HG03565 (cell line): ENCODE measurements around the gene TMEM270.
"Not testable (repeated sequence)": the region's sequence is repeated elsewhere in the genome, so short reads cannot be mapped to it uniquely, and the experiment has no call there.

Experiments used
- ATAC-seq: cut with Tn5 transposase; IDR thresholded peaks from one replicate; pipeline ENCODE4 v1.9.1; 2021; ENCODE audit warnings: mild to moderate bottlenecking, moderate library complexity; ENCODE audit not compliant: unreplicated experiment

TMEM270 gene

DNA sequence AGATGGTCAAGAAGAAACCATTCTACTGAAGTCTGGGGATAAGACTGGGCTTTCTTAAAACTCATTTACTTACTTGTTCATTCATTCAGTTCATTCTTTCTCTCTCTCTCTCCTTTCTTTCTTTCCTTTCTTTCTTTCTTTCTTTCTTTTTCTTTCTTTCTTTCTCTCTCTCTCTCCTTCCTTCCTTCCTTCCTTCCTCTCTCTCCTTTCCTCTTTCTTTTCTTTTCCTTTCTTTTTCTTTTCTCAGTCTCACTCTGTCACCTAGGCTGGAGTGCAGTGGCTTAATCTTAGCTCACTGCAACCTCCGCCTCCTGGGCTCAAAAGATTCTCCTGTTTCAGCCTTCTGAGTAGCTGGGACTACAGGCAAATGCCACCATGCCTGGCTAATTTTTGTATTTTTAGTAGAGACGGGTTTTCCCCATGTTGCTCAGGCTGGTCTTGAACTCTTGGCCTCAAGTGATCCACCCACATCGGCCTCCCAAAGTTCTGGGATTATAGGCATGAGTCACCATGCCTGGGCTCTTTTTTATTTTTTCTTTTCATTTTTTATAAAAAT, 24.0 kb downstream of the TMEM270 start:
- not testable (repeated sequence) for ATAC-seq

- ATAC-seq = no peak
These were observed 24.5 kb downstream of the TMEM270 start for GRCh38 chr7:73885433-73885974.

GRCh38 chr7:73885975-73886798, 25.2 kb downstream of the TMEM270 start:
- no peak for ATAC-seq

DNA sequence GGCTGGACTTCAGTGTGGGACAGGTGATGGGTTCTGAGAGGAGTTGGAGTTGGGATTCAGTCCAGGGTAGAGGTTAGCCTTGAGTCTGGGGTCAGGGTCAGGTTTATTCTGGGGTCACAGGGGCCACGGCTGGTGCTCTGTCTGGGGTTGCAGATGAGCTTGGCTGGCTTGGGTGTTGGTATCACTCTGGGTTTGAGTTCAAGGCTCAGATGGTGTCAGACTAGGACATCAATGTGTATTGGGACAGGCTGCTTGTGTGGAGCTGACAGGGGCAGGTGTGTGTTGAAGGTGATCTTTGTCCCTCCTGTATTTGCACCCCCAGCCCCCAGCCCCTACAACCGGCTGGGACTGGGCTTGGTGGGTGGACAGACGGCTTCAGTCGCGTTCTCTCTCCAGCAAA, 26.8 kb downstream of the TMEM270 start:
- no peak for ATAC-seq

DNA sequence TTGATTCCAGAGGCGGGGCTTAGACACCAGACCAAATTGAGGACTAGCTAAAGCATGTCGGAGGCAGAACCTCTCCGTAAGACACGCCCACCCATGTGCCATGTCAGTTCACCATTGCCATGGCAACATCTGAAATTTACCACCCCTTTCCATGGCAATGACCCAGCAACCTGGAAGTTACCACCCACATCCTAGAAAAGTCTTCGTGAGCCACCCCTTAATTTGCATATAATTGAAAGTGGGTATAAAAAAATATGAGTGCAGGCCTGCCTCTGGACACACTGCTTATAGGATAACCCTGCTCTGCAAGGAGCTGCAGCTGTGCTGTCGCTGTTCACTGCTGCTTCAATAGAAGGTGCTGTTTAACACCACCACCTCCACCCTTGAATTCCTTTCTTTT, 28.0 kb downstream of the TMEM270 start:
- ATAC-seq = no peak

DNA sequence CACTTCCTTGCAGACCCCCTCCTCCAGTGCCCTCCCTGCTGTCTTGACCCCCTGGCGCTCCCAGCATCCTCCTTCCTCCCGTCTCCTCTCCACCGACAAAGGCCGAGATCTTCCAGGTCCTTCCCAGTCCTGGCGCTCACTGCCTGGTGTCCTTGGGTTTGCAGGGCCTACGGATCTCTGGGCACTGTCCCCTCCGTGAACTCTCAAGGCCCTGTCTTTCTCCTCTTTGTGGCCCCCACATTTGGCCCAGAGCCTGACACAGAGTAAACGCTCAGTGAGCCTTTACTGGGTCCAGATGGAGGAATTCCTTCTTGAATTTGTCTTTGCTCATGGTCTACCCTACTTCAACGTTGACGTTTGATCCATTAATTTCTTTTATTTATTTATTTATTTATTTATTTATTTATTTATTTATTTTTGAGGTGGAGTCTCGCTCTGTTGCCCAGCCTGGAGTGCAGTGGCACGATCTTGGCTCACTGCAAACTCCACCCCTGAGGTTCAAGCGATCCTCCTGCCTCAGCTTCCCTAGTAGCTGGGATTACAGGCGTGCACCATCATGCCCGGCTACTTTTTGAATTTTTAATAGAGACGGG, 29.7 kb downstream of the TMEM270 start:
- no peak for ATAC-seq

DNA sequence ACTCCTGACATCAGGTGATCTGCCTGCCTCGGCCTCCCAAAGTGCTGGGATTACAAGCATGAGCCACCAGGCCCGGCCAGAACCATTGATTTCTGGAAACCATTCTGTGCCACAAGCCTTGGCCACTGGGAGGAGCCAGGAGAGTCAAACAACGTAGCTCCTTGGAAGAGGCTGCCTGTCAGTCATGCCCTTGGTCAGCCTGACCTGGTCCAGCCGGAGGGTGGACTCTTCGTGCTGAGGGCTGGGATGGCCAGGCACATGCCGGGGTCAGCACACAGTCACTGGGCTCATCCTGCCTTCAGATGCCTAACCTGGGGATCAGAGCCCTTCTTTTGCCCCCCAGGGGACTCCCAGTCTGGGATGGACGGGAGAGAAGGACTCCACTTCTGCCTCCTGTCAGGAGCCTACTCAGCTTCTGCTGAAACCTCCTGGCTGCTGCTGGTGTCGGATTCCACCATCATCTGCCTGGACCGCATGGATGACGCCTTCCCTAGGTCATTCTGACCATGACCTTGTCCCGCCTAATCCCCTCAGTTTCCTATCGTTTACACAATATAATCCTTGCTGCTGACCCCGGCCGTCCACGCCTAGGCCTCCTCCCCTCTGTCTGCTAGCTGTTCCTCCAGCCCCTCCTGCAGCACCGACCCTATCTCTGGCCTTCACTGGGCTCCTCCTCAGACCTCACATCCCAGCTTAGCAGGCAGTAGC, 30.4 kb downstream of the TMEM270 start:
- no peak for ATAC-seq

DNA sequence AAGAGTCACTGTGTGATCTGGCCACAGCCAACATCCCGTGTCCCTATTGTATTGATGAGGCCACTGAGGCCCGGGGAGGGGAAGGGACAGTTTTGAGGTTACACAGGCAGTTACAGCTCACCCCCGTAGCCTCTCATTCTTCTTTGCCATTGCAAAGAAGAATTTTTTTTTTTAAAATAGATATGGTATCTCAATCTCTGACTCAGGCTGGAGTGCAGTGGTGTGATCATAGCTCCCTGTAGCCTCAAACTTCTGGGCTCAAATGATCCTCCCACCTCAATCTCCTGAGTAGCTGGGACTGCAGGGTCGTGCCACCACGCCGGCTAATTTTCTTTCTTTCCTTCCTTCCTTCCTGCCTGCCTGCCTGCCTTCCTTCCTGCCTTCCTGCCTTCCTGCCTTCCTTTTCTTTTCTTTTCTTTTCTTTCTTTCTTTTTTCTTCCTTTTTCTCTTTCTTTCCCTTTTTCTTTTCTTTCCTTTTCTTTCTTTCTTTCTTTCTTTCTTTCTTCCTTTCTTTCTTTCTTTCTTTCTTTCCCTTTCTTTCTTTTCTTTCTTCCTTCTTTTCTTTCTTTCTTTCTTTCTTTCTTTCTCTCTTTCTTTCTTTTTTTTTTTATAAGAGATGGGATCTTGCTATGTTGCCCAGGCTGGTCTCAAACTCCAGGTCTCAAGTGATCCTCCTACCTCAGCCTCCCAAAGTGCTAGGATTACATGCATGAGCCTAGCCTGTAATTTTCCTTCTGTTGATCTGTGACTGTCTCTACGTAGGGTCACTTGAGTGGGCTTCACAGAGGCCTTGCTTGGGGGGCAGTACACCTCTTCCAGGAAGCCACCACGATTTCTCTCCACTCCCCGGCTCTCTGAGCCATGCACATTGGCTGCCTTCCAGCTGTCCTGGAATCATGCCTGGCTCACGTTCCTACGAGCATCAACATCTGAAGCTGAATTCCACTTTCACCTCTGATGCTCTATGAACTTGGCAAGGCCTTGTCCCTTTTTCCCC, 31.3 kb downstream of the TMEM270 start:
- no peak for ATAC-seq

GRCh38 chr7:73893342-73894101, 32.6 kb downstream of the TMEM270 start:
- ATAC-seq = no peak

DNA sequence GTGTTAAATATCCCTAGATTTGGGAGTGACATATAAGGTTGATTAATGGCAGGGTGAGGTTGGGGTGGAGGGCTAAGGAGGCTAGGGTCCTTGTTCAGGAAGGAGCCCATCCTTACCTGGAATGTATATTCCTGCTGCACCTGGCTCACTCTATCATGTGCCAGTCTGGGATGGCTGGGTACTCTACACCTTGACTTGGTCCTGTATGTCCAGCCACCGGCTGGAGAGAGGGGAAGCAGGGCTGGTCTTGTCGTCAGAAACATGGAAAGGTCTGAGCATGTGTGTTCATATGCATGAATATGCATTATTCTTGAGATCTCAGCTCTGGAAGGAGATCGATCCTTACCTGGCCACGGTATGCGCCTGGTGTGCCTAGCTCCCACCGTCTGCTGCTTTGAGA, 33.2 kb downstream of the TMEM270 start:
- ATAC-seq = no peak

DNA sequence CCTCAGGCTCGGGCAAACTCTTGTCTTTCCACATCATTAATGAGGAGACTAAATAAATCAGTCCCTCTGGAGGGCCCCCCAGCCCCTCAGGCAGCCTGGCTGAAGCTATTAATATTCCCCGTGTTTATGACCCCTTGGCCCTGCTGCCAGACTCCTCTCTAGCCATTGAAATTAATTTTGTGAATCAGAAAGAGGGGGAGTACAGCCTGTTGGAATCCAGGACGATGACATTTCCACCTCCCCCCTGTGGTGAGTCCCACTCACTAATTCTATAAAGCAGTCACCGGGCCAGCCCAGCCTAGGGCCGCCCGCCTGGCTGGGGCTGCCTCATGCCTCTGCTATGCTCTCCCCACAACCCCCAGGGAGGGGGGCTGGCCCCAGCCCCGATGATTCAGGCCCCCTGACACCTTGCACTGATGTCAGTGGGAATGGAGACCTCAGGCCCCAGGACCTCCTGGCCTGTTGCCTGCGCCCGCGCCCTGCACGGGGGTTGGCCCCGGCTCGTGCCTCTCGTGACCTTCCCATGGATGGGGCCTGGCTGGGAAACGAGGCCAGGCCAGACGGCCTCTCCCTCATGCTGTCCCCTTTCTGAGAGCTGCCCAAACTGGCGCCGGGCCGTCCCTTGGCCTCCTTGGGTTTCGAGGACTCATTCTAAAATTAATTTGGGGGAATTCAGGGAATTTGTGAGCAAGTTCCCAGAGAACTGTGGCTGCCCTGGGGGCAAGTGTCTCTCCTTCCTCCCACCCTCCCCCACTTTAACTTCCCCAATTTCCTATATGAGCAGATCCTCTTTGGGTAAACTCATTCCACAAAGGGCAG, 34.0 kb downstream of the TMEM270 start:
- ATAC-seq = no peak

DNA sequence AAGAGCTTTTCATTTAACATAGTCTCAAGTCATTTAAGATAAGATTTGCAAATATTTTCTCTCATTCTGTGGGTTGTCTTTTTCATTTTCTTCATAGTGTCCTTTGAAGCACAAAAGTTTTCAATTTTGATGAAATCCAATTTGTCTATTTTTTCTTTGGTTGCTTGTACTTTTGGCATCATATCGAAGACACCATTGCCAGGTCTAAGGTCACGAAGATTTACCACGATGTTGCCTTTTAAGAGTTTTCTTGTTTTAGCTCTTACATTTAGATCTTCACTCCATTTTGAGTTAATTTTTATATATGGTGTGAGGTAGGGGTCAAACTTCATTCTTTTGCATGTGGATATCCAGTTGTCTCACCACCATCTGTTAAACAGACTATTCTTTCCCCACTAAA, 34.7 kb downstream of the TMEM270 start:
- no peak for ATAC-seq

DNA sequence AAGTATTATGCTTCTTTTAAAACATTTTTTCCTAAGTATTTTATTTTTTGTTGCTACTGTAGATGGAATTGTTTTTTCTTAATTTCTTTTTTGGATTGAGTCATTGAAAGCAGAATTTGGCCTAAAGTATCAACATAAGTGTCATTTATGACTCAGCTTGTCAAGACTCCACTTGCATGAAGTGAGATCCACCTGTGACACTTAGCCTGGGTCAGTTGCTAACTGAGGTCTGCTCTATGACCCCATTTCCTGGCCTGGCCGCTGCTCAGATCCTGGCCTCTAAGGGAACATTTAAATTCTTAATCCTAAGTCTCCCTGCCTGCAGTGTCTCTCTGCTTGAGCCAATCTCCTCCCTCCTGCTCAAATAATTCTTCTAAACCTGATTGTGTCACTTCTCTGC, 35.5 kb downstream of the TMEM270 start:
- ATAC-seq = no peak

GRCh38 chr7:73899731-73900142, 38.8 kb downstream of the TMEM270 start:
- ATAC-seq = no peak

DNA sequence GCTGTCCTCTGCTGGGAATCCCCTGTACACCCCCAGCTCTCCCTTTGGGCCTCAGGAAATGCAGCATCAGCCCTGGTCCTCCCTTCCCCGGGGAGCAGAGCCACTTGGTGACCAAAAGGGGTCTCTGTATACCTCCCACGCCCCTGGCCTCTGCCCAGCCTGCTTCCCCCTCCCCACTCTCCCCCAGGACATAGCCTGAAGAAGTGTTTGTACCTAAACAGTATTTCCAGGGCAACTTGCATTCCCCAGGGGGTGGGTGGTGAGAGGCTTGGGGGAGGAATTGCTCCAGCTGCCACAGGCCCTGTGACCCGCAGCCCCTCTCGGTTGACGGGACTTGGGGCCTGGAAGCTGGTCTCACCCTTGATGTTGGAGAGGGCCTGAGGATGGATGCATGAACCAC, 39.3 kb downstream of the TMEM270 start:
- no peak for ATAC-seq

DNA sequence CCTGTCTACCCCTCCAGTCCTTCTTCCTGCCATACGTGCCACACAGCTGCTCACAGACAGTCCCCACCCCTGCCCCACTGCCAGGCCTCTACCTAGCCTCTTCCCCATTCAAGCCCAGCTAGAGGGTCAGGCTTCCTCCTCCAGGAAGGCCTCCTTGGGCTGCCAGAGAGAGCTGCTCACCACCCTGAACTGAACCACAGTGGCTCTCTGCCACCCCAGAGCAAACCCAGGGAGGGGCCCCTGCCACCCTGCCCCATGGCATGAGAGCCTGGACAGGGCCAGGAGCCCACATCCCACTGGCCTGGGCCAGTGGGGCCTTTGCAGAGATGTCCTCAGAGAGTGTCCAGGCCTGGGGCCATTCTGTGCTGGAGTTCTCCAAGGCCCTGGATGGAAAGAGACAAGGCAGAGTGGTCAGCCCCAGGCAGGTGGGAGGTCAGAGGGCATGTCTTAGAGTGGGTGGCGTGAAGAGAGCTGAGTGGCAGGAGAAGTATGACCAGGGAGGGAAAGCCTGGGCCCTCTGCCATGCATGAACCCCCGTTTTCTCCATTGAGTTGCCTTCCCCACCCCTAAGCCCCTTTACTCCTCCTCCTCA, 40.4 kb downstream of the TMEM270 start:
- ATAC-seq = no peak

GRCh38 chr7:73901823-73902597, 41.1 kb downstream of the TMEM270 start:
- ATAC-seq = no peak
